Effector CD8-positive, alpha-beta T cell (primary cell): ENCODE data around the gene TMPRSS12.
"Not testable (repeated sequence)": the region's sequence is repeated elsewhere in the genome, so short reads cannot be mapped to it uniquely, and the experiment has no call there.

Source experiments
- DNase-seq: peaks from one replicate; lab custom pipeline; 2025; lab: John Stamatoyannopoulos, UW

The TMPRSS12 gene

DNA sequence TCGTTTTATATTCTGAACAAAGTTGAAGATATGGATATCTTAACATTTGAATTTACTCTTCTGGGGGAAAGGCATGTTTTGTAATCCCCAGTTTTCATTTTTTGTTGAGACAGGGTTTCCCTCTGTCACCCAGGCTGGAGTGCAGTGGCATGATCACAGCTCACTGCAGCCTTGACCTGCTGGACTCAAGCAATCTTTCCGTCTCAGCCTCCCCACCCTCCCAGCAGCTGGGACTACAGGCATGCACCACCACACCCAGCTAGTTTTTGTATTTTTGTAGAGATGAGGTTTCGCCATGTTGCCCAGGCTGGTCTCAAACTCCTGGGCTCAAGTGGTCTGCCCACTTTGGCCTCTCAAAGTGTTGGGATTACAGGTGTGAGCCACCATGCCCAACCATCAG is 84.2 kb downstream of the TMPRSS12 start:
- DNase-seq, result not testable (repeated sequence)

DNA sequence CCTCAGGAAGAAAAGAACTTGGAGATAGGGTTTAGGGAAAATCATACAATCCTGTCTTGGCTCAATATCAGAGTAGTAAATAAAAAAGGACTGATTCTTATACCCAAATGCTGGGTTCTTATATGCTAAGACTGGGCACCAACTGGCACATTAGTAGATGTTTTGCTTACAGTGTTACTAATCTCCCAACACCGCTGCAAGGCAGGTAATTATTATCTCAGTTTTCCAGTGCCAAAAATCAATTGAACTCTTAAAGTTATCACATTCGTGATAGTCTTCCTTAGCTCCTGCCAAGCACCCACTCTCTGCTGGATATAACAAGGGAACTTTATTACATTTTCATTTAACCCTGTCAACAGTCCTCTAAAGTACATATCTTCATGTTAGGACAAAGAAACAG is 84.6 kb downstream of the TMPRSS12 start:
- no peak for DNase-seq

DNA sequence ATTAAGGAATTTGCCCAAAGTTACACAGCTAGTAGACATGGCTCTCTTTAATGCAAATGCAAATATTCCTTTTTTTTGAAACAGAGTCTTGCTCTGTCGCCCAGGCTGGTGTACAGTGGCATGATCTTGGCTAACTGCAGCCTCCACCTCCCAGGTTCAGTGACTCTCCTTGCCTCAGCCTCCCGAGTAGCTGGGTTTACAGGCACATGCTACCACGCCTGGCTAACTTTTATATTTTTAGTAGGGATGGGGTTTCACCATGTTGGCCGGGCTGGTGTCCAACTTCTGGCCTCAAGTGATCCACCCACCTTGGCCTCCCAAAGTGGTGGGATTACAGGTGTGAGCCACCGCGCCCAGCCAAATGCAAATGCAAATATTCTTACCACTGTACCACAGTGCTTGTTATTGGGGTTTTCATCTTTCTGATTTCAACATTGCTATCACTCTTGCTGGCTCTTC is 85.1 kb downstream of the TMPRSS12 start:
- DNase-seq, result no peak

GRCh38 chr12:50928392-50928791 is 85.7 kb downstream of the TMPRSS12 start:
- no peak for DNase-seq

DNA sequence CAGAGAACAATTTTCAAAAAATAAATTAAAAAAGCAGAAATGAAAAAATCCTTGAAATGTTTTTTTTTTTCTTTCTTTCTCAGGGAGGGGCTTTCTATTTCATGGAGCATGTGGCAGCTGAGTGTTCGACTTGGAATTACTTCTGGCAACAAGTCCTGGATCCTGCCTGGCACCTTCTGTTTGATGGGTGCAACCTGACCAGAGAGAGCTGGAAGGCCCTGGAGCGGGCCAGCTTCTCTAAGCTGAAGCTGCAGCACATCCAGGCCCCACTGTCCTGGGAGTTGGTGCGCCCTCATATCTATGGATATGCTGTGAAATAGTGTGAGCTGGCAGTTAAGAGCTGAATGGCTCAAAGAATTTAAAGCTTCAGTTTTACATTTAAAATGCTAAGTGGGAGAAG is 87.1 kb downstream of the TMPRSS12 start:
- DNase-seq, result no peak

GRCh38 chr12:50930477-50930876 is 87.8 kb downstream of the TMPRSS12 start:
- DNase-seq, result not testable (repeated sequence)

GRCh38 chr12:50932787-50933280 is 90.1 kb downstream of the TMPRSS12 start:
- no peak for DNase-seq

DNA sequence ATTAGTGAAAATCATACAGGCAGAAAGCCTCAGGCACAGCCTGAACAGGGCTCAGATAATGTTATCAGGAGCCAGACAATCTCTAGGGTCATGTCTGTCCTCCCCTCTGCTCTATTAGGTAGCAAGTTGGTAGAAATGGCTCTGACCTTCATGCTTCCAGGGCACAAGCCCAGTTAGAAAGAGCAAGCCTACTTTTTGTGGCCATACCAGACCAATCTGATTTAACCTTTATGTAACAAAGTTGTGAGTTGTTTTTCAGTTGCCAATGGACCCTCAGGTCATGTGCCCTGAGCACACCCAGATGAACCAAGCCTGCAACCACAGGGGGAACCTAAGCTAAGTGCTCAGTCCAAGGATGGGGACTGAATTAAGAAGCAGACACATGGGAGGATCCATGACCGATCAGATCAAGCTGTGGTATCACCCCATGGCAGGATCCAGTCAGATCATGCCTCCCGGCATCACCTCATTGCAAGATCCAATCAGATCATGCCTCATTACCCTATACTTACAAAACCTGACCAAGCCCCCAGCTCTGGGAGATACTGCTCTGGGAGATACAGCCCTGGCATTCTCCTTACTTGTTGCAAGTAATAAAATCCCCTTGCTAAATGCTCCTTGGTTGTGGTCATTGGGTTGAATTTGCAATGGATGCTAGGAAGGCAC is 90.9 kb downstream of the TMPRSS12 start:
- no peak for DNase-seq

- DNase-seq, result no peak
Measured at GRCh38 chr12:50934371-50934851, 91.7 kb downstream of the TMPRSS12 start.

DNA sequence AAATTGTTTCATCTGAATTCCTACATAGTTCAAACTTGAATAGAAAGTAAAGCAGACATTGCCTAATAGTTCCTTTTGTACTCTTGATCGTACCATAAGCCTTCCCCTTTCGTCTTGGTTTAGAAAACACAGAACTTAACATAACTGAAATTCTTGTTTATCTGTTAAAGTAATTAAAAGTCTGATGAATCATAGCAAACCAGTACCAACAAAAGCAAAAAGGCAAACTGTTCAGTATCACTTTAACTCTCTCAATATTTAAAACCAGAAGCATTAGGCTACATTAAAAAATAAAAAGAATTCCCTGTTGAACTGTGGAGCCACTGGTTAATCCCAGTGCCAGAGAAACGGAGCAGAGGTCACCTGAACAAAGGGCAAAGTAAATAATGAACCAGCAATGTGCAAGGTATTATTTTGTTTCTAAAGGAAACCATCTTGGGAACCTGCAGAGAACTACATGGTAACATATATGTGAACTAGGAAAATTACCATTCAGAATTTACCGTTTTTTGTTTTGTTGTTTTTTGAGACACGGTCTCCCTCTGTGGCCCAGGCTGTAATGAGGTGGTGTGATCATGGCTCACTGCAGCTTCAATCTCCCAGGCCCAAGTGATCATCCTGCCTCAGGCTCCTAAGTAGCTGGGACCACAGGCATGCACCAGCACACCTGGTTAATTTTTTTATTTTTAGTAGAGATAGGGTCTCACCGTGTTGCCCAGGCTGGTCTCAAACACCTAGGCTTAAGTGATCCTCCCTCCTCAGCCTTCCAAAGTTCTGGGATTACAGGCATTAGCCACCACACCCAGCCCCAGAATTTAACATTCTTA is 92.5 kb downstream of the TMPRSS12 start:
- DNase-seq, result no peak

- no peak for DNase-seq
Measured at GRCh38 chr12:50936821-50937530, 94.2 kb downstream of the TMPRSS12 start.
